NCI-H510A treated with DMSO at 0.1 percent for 48 hours (cell line): ENCODE measurements around the gene TUBB6.

Source experiments
- DNase-seq: peaks from one replicate; lab custom pipeline; 2025; lab: John Stamatoyannopoulos, UW

Gene TUBB6

DNA sequence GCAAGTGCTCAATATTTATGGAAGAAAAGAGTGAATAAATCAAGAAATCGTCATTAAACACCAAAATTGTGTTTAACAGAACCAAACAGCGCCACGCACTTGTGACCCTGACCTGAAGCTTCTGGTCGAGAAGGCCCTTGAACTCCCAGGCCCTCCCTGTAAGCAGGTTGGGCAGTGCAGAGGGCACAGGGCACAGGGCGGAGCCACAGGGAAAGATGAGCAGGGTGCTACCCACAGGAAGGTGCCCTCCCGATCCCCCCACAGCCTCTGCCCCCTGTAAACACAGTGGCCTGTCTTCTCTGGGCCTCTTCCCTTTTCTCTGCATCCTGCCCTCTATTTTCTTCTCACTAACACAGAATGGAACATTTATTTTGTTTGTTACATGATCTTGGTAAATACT lies 16.9 kb upstream of the TUBB6 start:
- no peak for DNase-seq

GRCh38 chr18:12291690-12292089 lies 16.4 kb upstream of the TUBB6 start:
- DNase-seq = no peak

GRCh38 chr18:12293831-12294230 lies 14.2 kb upstream of the TUBB6 start:
- DNase-seq = no peak

DNA sequence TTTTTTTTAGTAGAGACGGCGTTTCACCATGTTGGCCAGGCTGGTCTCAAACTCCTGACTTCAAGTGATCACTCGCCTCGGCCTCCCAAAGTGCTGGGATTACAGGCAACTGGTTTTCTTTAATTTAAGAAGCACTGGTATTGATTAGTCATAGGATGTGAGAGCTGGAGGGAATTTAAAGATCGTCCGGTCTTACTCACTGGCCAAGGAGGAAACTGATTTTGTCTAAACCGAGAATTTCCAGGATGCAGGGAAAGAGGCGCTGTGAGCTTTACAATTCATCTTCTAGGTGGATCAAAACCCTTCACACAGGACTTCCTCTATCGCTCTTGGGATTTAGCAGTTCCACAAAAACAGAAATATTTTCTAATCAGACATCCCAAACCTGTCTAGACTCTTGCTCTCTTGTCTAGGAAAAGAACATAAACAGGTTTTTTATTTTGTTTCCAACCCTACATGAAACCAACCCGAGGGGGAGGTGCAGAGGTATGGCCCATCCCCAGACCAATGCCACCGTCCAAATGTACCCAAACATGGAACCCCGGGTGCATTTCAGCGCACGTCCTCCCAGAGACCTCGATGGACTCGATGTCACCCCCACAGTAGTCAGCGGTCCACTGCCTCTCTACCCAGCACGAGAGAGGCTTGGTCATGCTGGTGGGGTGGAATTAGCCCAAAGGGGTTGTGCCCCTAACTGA lies 12.5 kb upstream of the TUBB6 start:
- DNase-seq = no peak

- no peak for DNase-seq
Measured at GRCh38 chr18:12296087-12296403, 12.0 kb upstream of the TUBB6 start.

DNA sequence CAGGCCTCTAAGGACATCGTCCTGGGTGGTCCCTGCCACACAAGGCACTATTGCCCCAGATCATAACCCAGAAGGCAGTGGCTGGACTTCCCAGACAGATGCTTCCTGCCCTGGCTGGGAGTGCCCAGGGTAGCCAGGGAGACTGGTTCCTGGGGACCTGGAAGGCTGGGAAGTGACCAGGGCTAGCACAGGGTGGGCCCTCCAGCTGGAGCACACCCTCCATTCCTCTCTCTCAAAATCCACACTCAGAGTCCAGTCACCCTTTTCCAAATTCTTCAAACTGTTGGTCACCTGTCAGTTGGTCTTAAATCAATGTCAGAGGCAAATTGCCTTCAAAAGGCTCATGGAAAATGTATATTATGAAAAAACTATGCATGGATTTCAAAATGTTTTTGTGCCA lies 11.6 kb upstream of the TUBB6 start:
- DNase-seq = no peak

DNA sequence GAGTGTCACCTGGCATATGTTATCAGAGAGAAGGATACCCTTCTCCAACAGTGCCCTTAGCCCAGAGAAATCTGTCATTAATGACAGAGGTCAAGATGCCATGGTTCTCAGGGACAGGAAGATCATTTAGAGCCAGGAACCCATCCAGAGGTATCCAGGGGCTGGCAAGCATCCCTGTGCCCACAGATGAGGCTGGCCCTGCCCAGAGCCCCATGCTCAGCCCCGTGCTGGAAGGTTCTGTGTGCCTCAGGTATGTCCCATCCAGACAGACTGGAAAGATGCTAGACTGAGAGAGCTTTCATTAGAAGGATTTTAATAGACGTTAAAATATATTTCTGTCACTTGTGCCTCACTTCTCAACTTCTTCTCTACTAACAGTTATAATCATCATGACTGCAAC lies 8.2 kb upstream of the TUBB6 start:
- DNase-seq = no peak

GRCh38 chr18:12301263-12302005 lies 6.6 kb upstream of the TUBB6 start:
- DNase-seq = no peak

GRCh38 chr18:12302391-12303147 lies 5.5 kb upstream of the TUBB6 start:
- no peak for DNase-seq

DNA sequence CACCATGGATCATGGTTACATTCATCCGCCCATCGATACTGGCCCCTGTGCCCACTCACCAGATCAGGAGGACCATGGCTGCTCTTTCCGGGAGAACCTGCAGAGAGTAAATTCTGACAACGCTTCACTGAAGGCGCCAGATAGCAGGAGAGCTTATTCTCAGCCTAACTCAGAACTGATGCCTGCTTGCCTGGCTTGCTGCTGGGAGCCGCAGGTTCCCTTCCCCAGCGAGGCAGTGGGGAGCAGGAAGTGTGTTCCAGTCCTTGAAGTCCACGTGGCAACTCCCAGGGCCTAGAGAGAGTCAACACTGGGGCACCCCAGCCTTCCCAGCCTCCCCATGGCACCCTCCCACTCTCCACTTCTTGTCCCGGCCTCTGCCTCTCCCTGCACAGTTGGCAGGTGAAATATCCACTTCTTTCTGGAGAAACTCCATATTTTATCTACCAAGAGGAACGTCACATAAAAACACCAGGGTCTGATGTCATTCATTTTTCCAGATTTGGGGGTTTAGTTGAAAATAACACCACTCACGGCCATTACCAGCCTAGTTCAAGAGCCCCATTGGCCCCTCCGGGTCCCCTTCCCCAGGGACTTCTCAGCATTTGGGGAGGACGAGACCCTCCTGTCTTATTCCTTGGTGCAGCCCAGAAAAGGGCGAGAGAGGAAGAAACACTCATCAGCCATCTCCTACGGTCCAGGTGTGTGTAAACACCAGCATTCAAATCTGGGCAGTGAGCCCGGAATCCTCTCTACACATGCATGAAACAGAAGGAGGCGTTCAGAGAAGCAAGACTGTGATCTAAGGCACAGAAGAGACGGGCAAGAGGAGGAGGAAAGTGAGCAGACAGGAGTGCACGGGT lies 3.5 kb upstream of the TUBB6 start:
- no peak for DNase-seq

DNA sequence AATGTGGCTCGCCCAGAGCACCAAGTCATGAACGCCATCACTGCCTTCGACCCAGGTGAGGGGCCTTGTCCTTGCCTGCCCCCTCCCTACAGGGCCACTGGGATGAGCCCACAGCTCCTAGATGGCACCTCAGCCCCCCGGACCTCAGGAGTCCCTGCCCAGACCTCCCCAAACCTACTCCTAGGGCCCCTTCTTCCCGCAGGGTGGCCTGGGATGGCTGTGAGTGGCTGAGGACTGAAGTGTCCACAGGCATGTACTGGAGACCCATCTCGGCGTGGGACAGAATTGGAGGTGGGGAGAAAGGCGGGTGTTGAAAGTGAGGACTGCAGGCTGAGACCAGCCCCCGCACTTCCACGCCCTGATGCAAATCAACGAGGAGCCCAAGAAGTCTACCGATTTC lies 2.8 kb upstream of the TUBB6 start:
- no peak for DNase-seq

DNA sequence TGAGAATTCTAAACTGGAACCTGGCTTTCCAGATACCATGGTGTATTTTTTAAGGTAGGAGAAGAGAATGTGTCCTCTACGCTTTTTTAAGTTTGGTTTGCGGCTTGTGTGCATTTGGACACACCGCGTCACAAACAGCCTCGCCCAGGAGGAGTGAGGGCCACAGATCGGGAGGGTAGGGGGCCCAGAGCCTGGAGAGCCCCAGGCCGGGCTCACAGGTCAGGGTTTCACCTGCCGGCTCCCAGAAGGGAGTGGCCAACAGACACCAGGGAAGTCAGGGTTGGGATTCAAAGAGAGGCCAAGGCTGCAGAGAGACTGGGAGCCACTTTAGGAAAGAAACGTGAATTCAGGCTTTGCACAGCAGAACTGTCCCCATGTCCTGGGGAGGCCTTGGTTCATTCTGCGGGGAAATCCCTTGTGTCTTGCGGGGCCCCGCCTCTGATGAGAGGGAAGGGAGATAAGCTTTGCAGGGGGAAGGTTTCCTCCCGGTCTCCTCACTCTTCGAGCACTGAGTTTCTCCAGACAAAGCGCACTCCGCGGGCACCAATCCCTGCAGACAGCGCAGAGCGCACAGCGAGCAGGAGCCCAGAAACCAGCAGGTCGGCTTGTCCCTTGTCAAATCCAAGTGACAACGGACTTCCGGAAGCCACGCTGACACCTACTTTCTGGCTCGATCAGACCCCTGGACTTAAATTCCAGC lies 2.0 kb upstream of the TUBB6 start:
- no peak for DNase-seq

DNA sequence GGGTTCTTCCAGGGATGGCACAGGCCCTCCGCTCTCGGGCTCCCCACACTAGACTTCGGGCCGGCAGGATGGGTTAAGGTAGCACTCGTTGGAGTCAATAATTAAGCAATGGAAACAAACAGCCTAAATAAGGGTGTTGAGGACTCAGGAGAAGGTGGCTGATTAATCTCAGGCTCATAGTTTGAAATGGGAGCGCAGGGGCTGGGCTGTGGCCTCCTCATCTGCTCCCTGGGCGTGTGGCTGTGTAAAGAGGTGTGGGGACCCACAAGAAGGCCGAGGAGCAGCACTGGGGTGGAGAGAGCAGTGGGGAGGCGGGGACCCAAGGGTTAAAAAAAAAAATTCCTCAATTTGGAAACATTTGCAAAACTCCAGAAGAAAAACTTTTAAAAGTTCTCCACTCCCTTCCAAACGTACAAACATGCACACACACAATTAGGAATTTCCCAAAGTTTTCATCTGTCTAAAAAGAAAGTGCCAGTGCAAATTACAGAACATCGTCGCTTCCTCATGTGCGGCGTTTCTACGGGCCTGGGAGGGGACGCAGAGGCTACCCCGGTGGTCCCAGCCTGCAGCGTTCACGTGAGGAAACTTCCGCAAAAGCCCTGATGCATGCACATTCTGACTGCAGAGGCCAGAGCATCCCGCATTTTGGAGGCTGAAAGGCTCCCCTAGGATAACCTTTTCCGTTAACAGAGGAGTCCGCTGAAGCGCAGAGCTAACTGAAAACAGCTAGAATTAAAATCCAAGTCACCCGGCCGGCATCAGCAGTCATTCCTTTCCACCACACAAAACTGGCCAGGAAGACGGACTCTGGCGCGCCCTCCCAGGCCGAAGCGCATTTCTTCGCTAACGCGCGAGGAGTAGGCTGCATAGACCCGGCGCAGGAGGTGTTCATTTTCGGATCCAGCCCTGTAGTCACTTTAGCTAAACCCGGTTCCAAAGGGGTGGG lies 1.0 kb upstream of the TUBB6 start:
- no peak for DNase-seq

GRCh38 chr18:12308386-12309100 lies 502 bp downstream of the TUBB6 start:
- DNase-seq = no peak

GRCh38 chr18:12309683-12310198 lies 1.7 kb downstream of the TUBB6 start:
- no peak for DNase-seq

- DNase-seq = no peak
Measured at GRCh38 chr18:12310762-12311161, 2.7 kb downstream of the TUBB6 start.

DNA sequence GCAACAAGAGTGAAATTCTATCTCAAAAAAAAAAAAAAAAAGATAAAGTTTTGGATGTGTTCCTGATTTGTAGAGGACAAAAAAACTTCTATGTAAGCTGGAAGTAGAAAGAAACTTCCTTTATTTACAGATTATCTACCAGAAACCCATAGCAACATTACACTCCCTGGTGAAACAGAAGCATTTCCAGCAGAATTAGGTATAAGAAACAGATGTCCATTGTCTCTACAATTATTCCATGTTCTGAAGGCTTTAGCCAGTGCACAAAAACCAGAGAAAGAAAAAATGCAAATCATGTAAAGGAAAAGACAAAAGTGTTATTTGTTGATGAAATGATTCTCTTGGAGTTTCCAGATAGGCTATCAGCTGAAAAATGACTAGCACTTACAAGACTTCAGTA lies 4.9 kb downstream of the TUBB6 start:
- DNase-seq = no peak

DNA sequence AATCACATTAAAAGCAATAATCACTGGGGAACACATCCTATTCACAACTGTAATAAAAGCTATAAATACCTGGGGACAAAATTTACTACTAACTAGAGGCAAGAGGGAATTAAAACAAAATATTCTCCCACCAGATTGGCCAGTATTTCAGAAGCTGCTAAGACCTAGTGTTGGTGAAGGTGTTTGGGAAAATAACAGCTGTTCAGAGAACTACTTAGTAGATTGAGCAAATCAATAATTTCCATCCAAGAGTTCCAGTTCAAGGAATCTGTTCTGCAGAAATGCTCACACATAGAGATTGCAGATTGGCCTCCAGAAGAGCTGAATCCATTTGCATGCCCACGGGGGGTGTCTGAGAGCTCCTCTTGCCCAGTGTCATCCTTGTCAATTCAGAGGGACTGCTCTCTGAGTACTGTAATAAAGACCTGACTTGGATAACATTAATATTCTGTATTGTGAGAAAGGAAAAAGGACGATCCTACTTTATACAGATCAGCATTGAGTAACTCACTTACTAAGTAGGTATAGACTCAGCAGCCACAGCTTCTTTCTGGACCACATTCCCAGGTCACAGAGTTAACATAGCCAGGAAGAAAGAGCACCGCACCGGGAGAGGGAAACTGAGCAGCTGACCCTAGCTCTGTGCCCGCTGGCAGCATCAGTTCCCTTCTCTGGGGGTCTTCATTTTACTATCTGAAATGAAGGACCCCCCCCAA lies 5.6 kb downstream of the TUBB6 start:
- DNase-seq = no peak
